T-helper 2 cell treated with Interferon-gamma antibody and Interleukin-4, amounts not matched to agents 5 μg/mL and 100 μg/mL, for 36 hours (primary cell): Measurements from ENCODE around the gene RELT.

Experiments used
- DNase-seq: peaks from one replicate; pipeline ENCODE4 v3.0.0; 2021; ENCODE audit warnings: low spot score
- H3K27ac Mint-ChIP-seq: one replicate; pipeline ENCODE4 v1.8.0; 2021; ENCODE audit warnings: mild to moderate bottlenecking, mixed read lengths
- H3K27me3 Mint-ChIP-seq: one replicate; pipeline ENCODE4 v1.8.0; 2021; ENCODE audit warnings: low read depth, mixed read lengths
- H3K36me3 Mint-ChIP-seq: one replicate; pipeline ENCODE4 v1.8.0; 2021; ENCODE audit warnings: low read depth, mixed read lengths
- H3K4me1 Mint-ChIP-seq: one replicate; pipeline ENCODE4 v1.8.0; 2021; ENCODE audit warnings: low read depth, mixed read lengths
- H3K4me3 Mint-ChIP-seq: one replicate; pipeline ENCODE4 v1.8.0; 2022; ENCODE audit warnings: mild to moderate bottlenecking, moderate library complexity, mixed read lengths
- H3K9me3 Mint-ChIP-seq: one replicate; pipeline ENCODE4 v1.8.0; 2021; ENCODE audit warnings: mixed read lengths

RELT gene

GRCh38 chr11:73396251-73396930 is 20.2 kb downstream of the RELT start:
- H3K27ac Mint-ChIP-seq: peak overlapping the region; percentile 52
- no peaks in the 10 kb centered on the region for H3K27me3 Mint-ChIP-seq
- peaks cover 5% of the 10 kb centered on the region for H3K4me1 Mint-ChIP-seq
- no peaks in the 10 kb centered on the region for H3K9me3 Mint-ChIP-seq
- H3K4me3 Mint-ChIP-seq: no peak overlapping the region
- DNase-seq: no peak
- H3K36me3 Mint-ChIP-seq: peaks cover 14% of the 10 kb centered on the region

GRCh38 chr11:73396985-73397384 is 20.8 kb downstream of the RELT start:
- no peaks in the 10 kb centered on the region for H3K9me3 Mint-ChIP-seq

GRCh38 chr11:73397468-73398131 is 21.4 kb downstream of the RELT start:
- Mint-ChIP-seq H3K27me3 (no peaks in the 10 kb centered on the region), H3K4me3 (no peak overlapping the region), H3K36me3 (peaks cover 14% of the 10 kb centered on the region), H3K27ac (peak overlapping the region; percentile 35), H3K4me1 (peaks cover 5% of the 10 kb centered on the region), H3K9me3 (no peaks in the 10 kb centered on the region)
- DNase-seq: no peak

More at GRCh38 chr11:73396985-73397384, 20.8 kb downstream of the RELT start:
- no peaks in the 10 kb centered on the region for H3K27me3 Mint-ChIP-seq
- no peak overlapping the region for H3K4me3 Mint-ChIP-seq
- no peak for DNase-seq
- peaks cover 14% of the 10 kb centered on the region for H3K36me3 Mint-ChIP-seq
- peaks cover 5% of the 10 kb centered on the region for H3K4me1 Mint-ChIP-seq
- H3K27ac Mint-ChIP-seq: no peak overlapping the region

GRCh38 chr11:73398132-73398526 is 21.9 kb downstream of the RELT start:
- no peaks in the 10 kb centered on the region for H3K27me3 Mint-ChIP-seq
- peaks cover 14% of the 10 kb centered on the region for H3K36me3 Mint-ChIP-seq
- H3K4me1 Mint-ChIP-seq: peaks cover 5% of the 10 kb centered on the region
- peak overlapping the region; percentile 35 for H3K27ac Mint-ChIP-seq
- no peaks in the 10 kb centered on the region for H3K9me3 Mint-ChIP-seq
- no peak for DNase-seq
- H3K4me3 Mint-ChIP-seq: no peak overlapping the region

GRCh38 chr11:73398721-73399120 is 22.5 kb downstream of the RELT start:
- Mint-ChIP-seq H3K4me3 (no peak overlapping the region), H3K27ac (no peak overlapping the region), H3K9me3 (no peaks in the 10 kb centered on the region), H3K27me3 (no peaks in the 10 kb centered on the region), H3K36me3 (peaks cover 14% of the 10 kb centered on the region), H3K4me1 (peaks cover 3% of the 10 kb centered on the region)
- DNase-seq: no peak

- Mint-ChIP-seq H3K27ac (peak overlapping the region; percentile 74), H3K4me3 (no peak overlapping the region), H3K27me3 (no peaks in the 10 kb centered on the region), H3K9me3 (no peaks in the 10 kb centered on the region), H3K36me3 (peaks cover 14% of the 10 kb centered on the region), H3K4me1 (peaks cover 3% of the 10 kb centered on the region)
- DNase-seq: no peak
Measured at GRCh38 chr11:73399159-73399590, 23.0 kb downstream of the RELT start.

- Mint-ChIP-seq H3K27me3 (no peaks in the 10 kb centered on the region), H3K4me3 (no peak overlapping the region), H3K9me3 (no peaks in the 10 kb centered on the region), H3K36me3 (peaks cover 14% of the 10 kb centered on the region), H3K27ac (peak overlapping the region; percentile 74), H3K4me1 (peaks cover 3% of the 10 kb centered on the region)
- no peak for DNase-seq
Measured at GRCh38 chr11:73399636-73400035, 23.4 kb downstream of the RELT start.

GRCh38 chr11:73400293-73400692 is 24.1 kb downstream of the RELT start:
- no peaks in the 10 kb centered on the region for H3K27me3 Mint-ChIP-seq

GRCh38 chr11:73401217-73401923 is 25.2 kb downstream of the RELT start:
- H3K9me3 Mint-ChIP-seq: no peaks in the 10 kb centered on the region
- H3K27me3 Mint-ChIP-seq: no peaks in the 10 kb centered on the region
- peaks cover 13% of the 10 kb centered on the region for H3K36me3 Mint-ChIP-seq
- peaks cover 3% of the 10 kb centered on the region for H3K4me1 Mint-ChIP-seq
- no peak for DNase-seq
- H3K4me3 Mint-ChIP-seq: no peak overlapping the region
- H3K27ac Mint-ChIP-seq: no peak overlapping the region

More at GRCh38 chr11:73400293-73400692, 24.1 kb downstream of the RELT start:
- H3K4me1 Mint-ChIP-seq: peaks cover 3% of the 10 kb centered on the region
- no peak overlapping the region for H3K4me3 Mint-ChIP-seq
- H3K9me3 Mint-ChIP-seq: no peaks in the 10 kb centered on the region
- DNase-seq: no peak
- H3K36me3 Mint-ChIP-seq: peaks cover 14% of the 10 kb centered on the region
- no peak overlapping the region for H3K27ac Mint-ChIP-seq

GRCh38 chr11:73401924-73402833 is 26.0 kb downstream of the RELT start:
- no peaks in the 10 kb centered on the region for H3K9me3 Mint-ChIP-seq
- DNase-seq: no peak
- H3K4me3 Mint-ChIP-seq: no peak overlapping the region
- peaks cover 3% of the 10 kb centered on the region for H3K4me1 Mint-ChIP-seq
- peaks cover 14% of the 10 kb centered on the region for H3K36me3 Mint-ChIP-seq
- no peaks in the 10 kb centered on the region for H3K27me3 Mint-ChIP-seq
- no peak overlapping the region for H3K27ac Mint-ChIP-seq

- no peaks in the 10 kb centered on the region for H3K27me3 Mint-ChIP-seq
- no peak overlapping the region for H3K27ac Mint-ChIP-seq
- no peak overlapping the region for H3K4me3 Mint-ChIP-seq
- H3K36me3 Mint-ChIP-seq: peaks cover 14% of the 10 kb centered on the region
- peaks cover 3% of the 10 kb centered on the region for H3K4me1 Mint-ChIP-seq
- DNase-seq: no peak
- no peaks in the 10 kb centered on the region for H3K9me3 Mint-ChIP-seq
Measured at GRCh38 chr11:73402834-73403185, 26.6 kb downstream of the RELT start.

- Mint-ChIP-seq H3K4me1 (peaks cover 3% of the 10 kb centered on the region), H3K27me3 (no peaks in the 10 kb centered on the region), H3K9me3 (no peaks in the 10 kb centered on the region), H3K4me3 (no peak overlapping the region), H3K36me3 (peaks cover 16% of the 10 kb centered on the region), H3K27ac (no peak overlapping the region)
- no peak for DNase-seq
Measured at GRCh38 chr11:73403541-73403940, 27.3 kb downstream of the RELT start.

- Mint-ChIP-seq H3K27me3 (no peaks in the 10 kb centered on the region), H3K36me3 (peaks cover 19% of the 10 kb centered on the region), H3K4me3 (no peak overlapping the region), H3K27ac (no peak overlapping the region), H3K4me1 (peaks cover 3% of the 10 kb centered on the region), H3K9me3 (no peaks in the 10 kb centered on the region)
- no peak for DNase-seq
Measured at GRCh38 chr11:73404048-73404447, 27.8 kb downstream of the RELT start.
